GM12878 (cell line): ENCODE data around the gene MOGAT3. TPM values are rescaled to one million over a fixed set of nuclear protein-coding genes. Genes with fewer than 3 reads are reported as not detected.

Source experiments
- ATAC-seq: fragments of 200-7000 bp; cut with Tn5 transposase; 3 replicates; pipeline ENCODE4 v1.9.1; 2020; ENCODE audit warnings: mild to moderate bottlenecking, moderate library complexity
- BruUV-seq: library from RNA; stranded (reverse); fragments of 400-500 nt; replicated peaks from 2 replicates; lab custom pipeline; 2021; lab: Mats Ljungman, UMichigan
- CTCF ChIA-PET: fragments of 300-600 bp; sonication (Branson Sonifier 250); formaldehyde crosslinking; extraction: SDS; loops from one replicate; lab custom pipeline; 2021; ENCODE audit warnings: inconsistent platforms; lab: Yijun Ruan, JAX
- POLR2A ChIA-PET: fragments of 350-600 bp; formaldehyde crosslinking; extraction: SDS; loops from one replicate; lab custom pipeline; 2021; ENCODE audit warnings: inconsistent platforms; lab: Charles Lee
- RAD21 ChIA-PET: fragments of 300-600 bp; sonication (Branson Sonifier 250); formaldehyde crosslinking; loops from one replicate; lab custom pipeline; 2023; ENCODE audit warnings: antibody characterized with exemption; ENCODE audit not compliant: unreplicated experiment; lab: Charles Lee
- SMC1A ChIA-PET: fragments of 300-600 bp; sonication (Branson Sonifier 250); formaldehyde crosslinking; loops from one replicate; lab custom pipeline; 2023; ENCODE audit not compliant: unreplicated experiment, uncharacterized antibody; lab: Charles Lee
- DNase-seq: peaks from one replicate; pipeline ENCODE4 v3.0.0-alpha.2; 2011; ENCODE audit warnings: low read depth, low spot score
- FAIRE-seq: peaks from 3 replicates; lab custom pipeline; 2011; peaks lifted over from hg19 to GRCh38; lab: Jason Lieb, UNC
- H2AFZ ChIP-seq: 2 replicates; pipeline ENCODE4 v1.6.0; 2011; ENCODE audit warnings: low read depth, low read length, control low read depth; ENCODE audit not compliant: control insufficient read depth
- H3K27ac ChIP-seq: 2 replicates; pipeline ENCODE4 v1.5.1; 2011; ENCODE audit warnings: control low read depth; ENCODE audit not compliant: control insufficient read depth, insufficient read depth
- H3K27me3 ChIP-seq, 2 experiments: replicated peaks in 1 of 2; 2 replicates each; pipeline versions ENCODE4 v1.6.0 to v1.6.1; 2011; ENCODE audit warnings: low read length in 1 of 2; ENCODE audit not compliant: control insufficient read depth in 2 of 2, insufficient read depth in 2 of 2
- H3K36me3 ChIP-seq, 2 experiments: 2 replicates each; pipeline ENCODE4 v1.5.1; 2011; ENCODE audit warnings: low read length in 1 of 2; ENCODE audit not compliant: control insufficient read depth in 2 of 2, insufficient read depth in 2 of 2
- H3K4me1 ChIP-seq: 2 replicates; pipeline ENCODE4 v1.6.1; 2011; ENCODE audit warnings: mild to moderate bottlenecking, low read length, moderate library complexity, mixed read lengths; ENCODE audit not compliant: control insufficient read depth, insufficient read depth
- H3K4me2 ChIP-seq: 2 replicates; pipeline ENCODE4 v1.6.0; 2011; ENCODE audit warnings: control low read depth; ENCODE audit not compliant: control insufficient read depth, insufficient read depth
- H3K4me3 ChIP-seq: fragments of 200-600 bp; sonication (generic); 2 replicates; pipeline ENCODE4 v1.5.1; 2016
- H3K79me2 ChIP-seq: 2 replicates; pipeline ENCODE4 v1.6.0; 2011; ENCODE audit warnings: low read length; ENCODE audit not compliant: control insufficient read depth, insufficient read depth
- H3K9ac ChIP-seq: 2 replicates; pipeline ENCODE4 v1.8.0; 2011; ENCODE audit warnings: low read length, control low read depth, mixed read lengths; ENCODE audit not compliant: control insufficient read depth, insufficient read depth
- H3K9me3 ChIP-seq: replicated peaks from 3 replicates; pipeline ENCODE4 v1.5.1; 2011; ENCODE audit warnings: mild to moderate bottlenecking, low read length; ENCODE audit not compliant: control insufficient read depth, insufficient read depth
- H4K20me1 ChIP-seq: 2 replicates; pipeline ENCODE4 v1.6.0; 2011; ENCODE audit not compliant: control insufficient read depth, insufficient read depth
- BCLAF1 ChIP-seq: fragments of 450-650 bp; IDR thresholded peaks from 2 replicates; pipeline ENCODE4 v1.6.1; 2017; ENCODE audit warnings: antibody characterized with exemption, mild to moderate bottlenecking, moderate library complexity
- CBFB ChIP-seq: IDR thresholded peaks from 2 replicates; pipeline ENCODE4 v1.6.1; 2016; ENCODE audit warnings: antibody characterized with exemption, low read depth
- CBX5 ChIP-seq: sonication (generic); IDR thresholded peaks from 2 replicates; pipeline ENCODE4 v1.6.1; 2016; ENCODE audit warnings: low read depth, moderate library complexity, mild to moderate bottlenecking, inconsistent platforms
- CHD4 ChIP-seq: fragments of 200-600 bp; sonication (generic); IDR thresholded peaks from 2 replicates; pipeline ENCODE4 v1.6.1; 2016; ENCODE audit warnings: mild to moderate bottlenecking
- CREM ChIP-seq: IDR thresholded peaks from 2 replicates; pipeline ENCODE4 v1.6.1; 2014; ENCODE audit warnings: antibody characterized with exemption, low read depth
- GATAD2B ChIP-seq: fragments of 450-650 bp; conservative IDR thresholded peaks from 2 replicates; pipeline ENCODE4 v1.6.1; 2017; ENCODE audit warnings: low read depth, mild to moderate bottlenecking, moderate library complexity
- HDAC2 ChIP-seq: fragments of 200-600 bp; sonication (generic); IDR thresholded peaks from 2 replicates; pipeline ENCODE4 v1.6.1; 2017
- KLF5 ChIP-seq: fragments of 450-650 bp; IDR thresholded peaks from 2 replicates; pipeline ENCODE4 v1.6.1; 2014; ENCODE audit warnings: mild to moderate bottlenecking; ENCODE audit not compliant: partially characterized antibody
- NFYB ChIP-seq: IDR thresholded peaks from 2 replicates; pipeline ENCODE4 v1.6.1; 2011; ENCODE audit warnings: low read depth, mild to moderate bottlenecking, low read length, improper control_type of control experiment, moderate library complexity; ENCODE audit not compliant: insufficient read depth
- POLR2AphosphoS2 ChIP-seq: IDR thresholded peaks from 2 replicates; pipeline ENCODE4 v1.6.1; 2011; ENCODE audit warnings: low read depth, mild to moderate bottlenecking, low read length, improper control_type of control experiment, moderate library complexity
- RCOR1 ChIP-seq: conservative IDR thresholded peaks from 2 replicates; pipeline ENCODE4 v1.6.1; 2012; ENCODE audit warnings: low read depth, low read length, improper control_type of control experiment
- SIX5 ChIP-seq: IDR thresholded peaks from 2 replicates; pipeline ENCODE4 v1.6.1; 2011; ENCODE audit warnings: mild to moderate bottlenecking, low read depth, low read length, moderate library complexity; ENCODE audit not compliant: severe bottlenecking
- SPI1 ChIP-seq: IDR thresholded peaks from 2 replicates; pipeline ENCODE4 v1.6.1; 2011; ENCODE audit warnings: low read depth, mild to moderate bottlenecking, low read length, moderate library complexity, borderline replicate concordance; ENCODE audit not compliant: insufficient read depth
- TCF12 ChIP-seq: IDR thresholded peaks from 2 replicates; pipeline ENCODE4 v1.6.1; 2011; ENCODE audit warnings: low read depth, mild to moderate bottlenecking, low read length
- TCF3 ChIP-seq: IDR thresholded peaks from 2 replicates; pipeline ENCODE4 v1.6.1; 2012; ENCODE audit warnings: low read depth, mild to moderate bottlenecking, low read length, borderline replicate concordance; ENCODE audit not compliant: insufficient read depth
- TCF7 ChIP-seq: IDR thresholded peaks from 2 replicates; pipeline ENCODE4 v1.6.1; 2014; ENCODE audit warnings: antibody characterized with exemption, borderline replicate concordance
- WRNIP1 ChIP-seq: IDR thresholded peaks from 2 replicates; pipeline ENCODE4 v1.6.1; 2011; ENCODE audit warnings: low read depth, low read length, improper control_type of control experiment, borderline replicate concordance
- ZNF384 ChIP-seq: IDR thresholded peaks from 2 replicates; pipeline ENCODE4 v1.6.1; 2012; ENCODE audit warnings: low read depth, mild to moderate bottlenecking, low read length, improper control_type of control experiment, borderline replicate concordance
- WGBS: methylation state at CpG from one replicate; pipeline ENCODE4 v1.1.6; 2016; ENCODE audit warnings: low lambda C conversion rate; ENCODE audit not compliant: insufficient replicate concordance, insufficient coverage; ENCODE audit errors: missing lambda C conversion rate; 5-methylcytosine and 5-hydroxymethylcytosine counted together
- in situ Hi-C: fragments of 300-500 bp; cut with MboI; formaldehyde crosslinking; loops from 9 replicates; pipeline ENCODE4 v1.14.3; 2018; ENCODE audit warnings: mixed read lengths
- intact Hi-C: fragments of 100-400 bp; cut with micrococcal nuclease; formaldehyde crosslinking; loops from one replicate; pipeline ENCODE4 v1.14.2; 2022; ENCODE audit not compliant: unreplicated experiment
- polyA plus RNA-seq, 11 experiments: library from polyadenylated mRNA; depleted of rRNA in 4 of 11; unstranded in 6 of 11; stranded (reverse) in 5 of 11; fragments of >200 nt; fragmentation: Nextera tagmentation in 4 of 11; fragmentation: Illumina TruSeq in 1 of 11; extraction: Ambion mirVana in 4 of 11; extraction: Trizol in 1 of 11; gene quantifications; 1 replicate in 1 of 11; 2 replicates in 10 of 11; pipeline versions ENCODE4 v1.2.1 to v1.2.3, GENCODE V29; 2011 to 2016; ENCODE audit warnings: inconsistent platforms in 2 of 11, missing spikeins in 2 of 11, low read depth in 1 of 11
- total RNA-seq, 4 experiments: library from RNA; depleted of rRNA in 3 of 4; stranded (reverse); fragments of >200 nt in 3 of 4; fragmentation: Illumina TruSeq in 1 of 4; extraction: Trizol in 1 of 4; gene quantifications; 2 replicates each; pipeline versions ENCODE4 v1.2.1 to v1.2.3, GENCODE V29; 2013 to 2021
- TF ChIP-seq, protein P1 (sequence below): fragments of 450-650 bp; IDR thresholded peaks from 2 replicates; pipeline ENCODE4 v1.6.1; 2017; ENCODE audit warnings: low read depth, mild to moderate bottlenecking, moderate library complexity
- TF ChIP-seq, protein P2 (sequence below): IDR thresholded peaks from 2 replicates; pipeline ENCODE4 v1.6.1; 2011; ENCODE audit warnings: mild to moderate bottlenecking, low read depth, low read length, moderate library complexity; ENCODE audit not compliant: insufficient replicate concordance

The MOGAT3 gene
- total and polyA plus RNA-seq, 10 of the 15 experiments (the other 5 are each of a cell fraction or from before 2014, with no cell fraction given), result 0.11 TPM; not detected in 9

DNA sequence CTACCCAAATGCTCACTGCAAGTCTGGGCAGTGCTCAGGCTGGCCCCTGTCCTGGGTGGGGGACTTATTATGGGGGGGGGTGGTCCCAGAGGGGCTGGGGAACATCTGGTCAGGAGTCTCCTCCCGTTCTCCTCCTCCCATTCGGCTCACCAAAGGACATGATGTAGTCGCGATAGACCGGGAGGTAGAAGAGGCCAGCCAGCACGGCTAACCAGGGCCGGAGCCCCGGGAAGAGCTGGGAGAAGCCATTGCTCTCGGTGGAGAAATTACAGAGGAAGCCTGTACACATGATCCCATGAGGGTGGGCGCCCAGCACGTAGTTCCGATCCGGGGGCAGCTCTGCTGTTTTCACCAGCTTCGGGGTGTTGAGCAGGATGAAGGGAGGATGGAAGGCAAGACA is 2.4 kb downstream of the MOGAT3 start:
- H3K4me3 ChIP-seq, result no peak overlapping the region
- ChIA-PET POLR2A (no interaction called here), RAD21 (no interaction called here), SMC1A (no interaction called here), CTCF (no interaction called here)
- no peaks in the 10 kb centered on the region for H4K20me1 ChIP-seq
- in situ Hi-C loops (no loop called here), intact Hi-C loops (no loop called here)
- H3K79me2 ChIP-seq, result no peaks in the 10 kb centered on the region
- no peak overlapping the region for H2AFZ ChIP-seq
- BruUV-seq, result no TSS peak
- WGBS, result 51% methylated on average over 10 of the region's 14 CpGs
- TF ChIP-seq CBX5 (no peak), TCF7 (no peak), WRNIP1 (no peak), SPI1 (no peak), HDAC2 (no peak), CBFB (no peak), CREM (no peak), TCF12 (no peak), GATAD2B (no peak), POLR2AphosphoS2 (no peak), BCLAF1 (no peak), RCOR1 (no peak), TCF3 (no peak), NFYB (no peak), SIX5 (no peak), KLF5 (no peak), ZNF384 (no peak), CHD4 (no peak)
- TF ChIP-seq, protein P1, sequence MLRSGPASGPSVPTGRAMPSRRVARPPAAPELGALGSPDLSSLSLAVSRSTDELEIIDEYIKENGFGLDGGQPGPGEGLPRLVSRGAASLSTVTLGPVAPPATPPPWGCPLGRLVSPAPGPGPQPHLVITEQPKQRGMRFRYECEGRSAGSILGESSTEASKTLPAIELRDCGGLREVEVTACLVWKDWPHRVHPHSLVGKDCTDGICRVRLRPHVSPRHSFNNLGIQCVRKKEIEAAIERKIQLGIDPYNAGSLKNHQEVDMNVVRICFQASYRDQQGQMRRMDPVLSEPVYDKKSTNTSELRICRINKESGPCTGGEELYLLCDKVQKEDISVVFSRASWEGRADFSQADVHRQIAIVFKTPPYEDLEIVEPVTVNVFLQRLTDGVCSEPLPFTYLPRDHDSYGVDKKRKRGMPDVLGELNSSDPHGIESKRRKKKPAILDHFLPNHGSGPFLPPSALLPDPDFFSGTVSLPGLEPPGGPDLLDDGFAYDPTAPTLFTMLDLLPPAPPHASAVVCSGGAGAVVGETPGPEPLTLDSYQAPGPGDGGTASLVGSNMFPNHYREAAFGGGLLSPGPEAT, result no peak
- TF ChIP-seq, protein P2, sequence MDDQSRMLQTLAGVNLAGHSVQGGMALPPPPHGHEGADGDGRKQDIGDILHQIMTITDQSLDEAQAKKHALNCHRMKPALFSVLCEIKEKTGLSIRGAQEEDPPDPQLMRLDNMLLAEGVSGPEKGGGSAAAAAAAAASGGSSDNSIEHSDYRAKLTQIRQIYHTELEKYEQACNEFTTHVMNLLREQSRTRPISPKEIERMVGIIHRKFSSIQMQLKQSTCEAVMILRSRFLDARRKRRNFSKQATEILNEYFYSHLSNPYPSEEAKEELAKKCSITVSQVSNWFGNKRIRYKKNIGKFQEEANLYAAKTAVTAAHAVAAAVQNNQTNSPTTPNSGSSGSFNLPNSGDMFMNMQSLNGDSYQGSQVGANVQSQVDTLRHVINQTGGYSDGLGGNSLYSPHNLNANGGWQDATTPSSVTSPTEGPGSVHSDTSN, result no peak
- no peak overlapping the region for H3K27ac ChIP-seq
- peaks cover 0 to 9% of the 10 kb centered on the region in 2 experiments; a peak in 2 of 4 replicates for H3K27me3 ChIP-seq
- H3K4me2 ChIP-seq, result no peak overlapping the region
- no peak overlapping the region for H3K9ac ChIP-seq
- ATAC-seq (no peak), DNase-seq (no peak), FAIRE-seq (no peak)
- H3K4me1 ChIP-seq, result no peaks in the 10 kb centered on the region; the same call in 1 of the 2 replicates
- H3K36me3 ChIP-seq, result no peaks in the 10 kb centered on the region
- no peaks in the 10 kb centered on the region for H3K9me3 ChIP-seq
